ENCODE measurements around the gene SOX10.

SOX10 gene

GRCh38 chr22:37983860-37984791 is at the start of gene SOX10:
Gene SOX10, minus strand, starts transcription at chr22:37984555. Its CDS starts 771 bp downstream, at chr22:37983784.
- DNase-seq (ENCODE audit: low spot score) = peak; percentile 87

DNA sequence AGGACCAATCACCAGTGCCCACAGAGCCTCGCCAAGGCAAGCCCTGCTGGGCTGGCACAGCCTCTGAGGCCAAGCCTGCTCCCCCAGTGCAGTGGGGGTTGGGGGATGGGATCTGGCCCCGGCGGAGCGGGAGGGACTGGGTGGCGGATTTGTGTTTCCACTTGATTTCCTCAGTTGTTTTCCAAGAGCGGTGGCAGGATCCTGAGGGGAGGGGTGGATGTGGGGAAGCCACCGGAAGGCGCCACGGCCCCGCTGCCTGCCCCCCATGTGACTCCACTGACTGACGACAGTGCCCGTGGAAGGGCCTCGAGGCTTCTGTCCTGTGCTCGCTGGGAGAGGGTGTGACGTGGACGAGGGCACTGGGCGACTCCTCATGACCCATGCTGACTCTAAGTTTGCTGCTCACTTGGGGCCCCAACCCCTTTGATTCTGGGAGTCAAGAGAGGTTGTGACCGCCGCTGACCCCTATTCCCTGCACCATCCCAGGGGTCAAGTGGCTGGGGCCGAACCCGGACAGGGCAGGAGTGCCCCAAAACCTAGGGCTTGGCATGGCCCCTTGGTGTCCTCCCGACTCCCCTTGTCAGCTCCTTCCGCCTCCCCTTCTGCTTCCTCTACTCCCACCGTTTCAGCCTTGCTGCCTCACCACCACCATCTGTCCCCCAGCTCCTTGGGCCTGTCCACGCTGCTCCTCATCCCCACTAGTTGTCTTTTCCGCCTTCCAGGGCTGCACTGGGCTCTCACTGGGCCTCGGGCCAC is 49.3 kb upstream of the SOX10 start:
- DNase-seq (ENCODE audit: low spot score) = peak; percentile 94

GRCh38 chr22:38032681-38033521 is 48.5 kb upstream of the SOX10 start:
- DNase-seq (ENCODE audit: low spot score) = no peak

DNA sequence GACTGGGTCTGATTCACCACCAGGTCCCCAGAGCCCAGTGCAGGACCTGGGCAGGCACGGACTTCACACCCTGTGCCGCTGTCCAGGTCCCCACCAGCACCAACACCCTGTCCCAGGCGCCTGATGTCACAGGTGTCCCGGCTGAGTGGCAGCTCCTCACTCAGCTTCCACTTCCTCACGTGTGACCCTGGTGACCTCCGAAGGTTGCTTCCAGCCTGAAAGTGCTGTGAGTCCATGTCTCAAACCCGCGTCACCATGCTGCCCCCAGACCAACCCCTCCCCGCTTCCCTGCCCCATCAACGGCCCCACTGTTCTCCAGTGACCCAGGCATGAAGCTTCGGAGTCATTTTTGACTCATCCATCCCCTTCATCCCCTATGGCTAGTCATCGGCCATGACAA is 47.1 kb upstream of the SOX10 start:
- DNase-seq (ENCODE audit: low spot score) = peak; percentile 28

DNA sequence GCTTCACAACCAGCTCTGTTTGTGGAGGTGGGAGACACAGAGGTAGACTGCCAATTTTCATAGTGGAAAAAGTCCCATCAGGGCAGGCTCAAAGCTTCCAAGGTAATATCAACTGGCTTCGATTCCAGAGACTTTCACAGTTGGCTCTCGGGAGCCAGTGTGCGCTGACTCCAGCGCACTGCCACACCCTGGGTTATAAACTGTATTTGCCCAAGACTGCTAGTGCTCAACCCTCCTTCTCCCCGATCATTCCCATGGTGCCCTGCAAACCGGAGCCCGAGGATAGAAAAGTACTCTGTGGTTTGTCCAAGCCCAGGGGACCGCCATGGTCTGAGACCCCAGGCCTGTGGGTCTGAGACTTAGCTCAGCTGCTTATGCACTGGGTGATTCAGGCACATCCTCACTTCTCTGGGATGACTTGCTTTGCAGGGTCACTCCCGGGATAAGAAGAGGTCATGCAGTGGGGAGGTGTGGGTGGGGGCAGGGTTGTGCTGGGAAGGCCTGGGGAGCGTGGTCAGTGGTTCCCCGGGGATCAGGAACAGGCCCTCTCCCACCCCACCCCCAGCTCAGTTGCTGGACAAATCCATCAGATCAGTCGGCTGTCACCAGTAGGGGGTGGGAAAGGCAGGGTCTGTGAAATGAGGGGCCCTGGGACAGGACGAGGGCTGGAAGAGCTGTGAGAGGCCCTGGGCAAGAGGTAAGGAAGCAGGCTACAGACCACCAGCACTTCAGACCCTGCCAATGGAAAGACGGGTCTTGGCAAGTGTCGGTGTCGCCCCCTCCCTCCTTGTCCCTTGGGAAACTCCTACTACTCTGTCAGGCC is 46.2 kb upstream of the SOX10 start:
- DNase-seq (ENCODE audit: low spot score) = peak; percentile 22

GRCh38 chr22:38029901-38030300 is 45.5 kb upstream of the SOX10 start:
- DNase-seq (ENCODE audit: low spot score) = peak; percentile 51

GRCh38 chr22:38029370-38029769 is 45.0 kb upstream of the SOX10 start:
- DNase-seq (ENCODE audit: low spot score) = no peak

DNA sequence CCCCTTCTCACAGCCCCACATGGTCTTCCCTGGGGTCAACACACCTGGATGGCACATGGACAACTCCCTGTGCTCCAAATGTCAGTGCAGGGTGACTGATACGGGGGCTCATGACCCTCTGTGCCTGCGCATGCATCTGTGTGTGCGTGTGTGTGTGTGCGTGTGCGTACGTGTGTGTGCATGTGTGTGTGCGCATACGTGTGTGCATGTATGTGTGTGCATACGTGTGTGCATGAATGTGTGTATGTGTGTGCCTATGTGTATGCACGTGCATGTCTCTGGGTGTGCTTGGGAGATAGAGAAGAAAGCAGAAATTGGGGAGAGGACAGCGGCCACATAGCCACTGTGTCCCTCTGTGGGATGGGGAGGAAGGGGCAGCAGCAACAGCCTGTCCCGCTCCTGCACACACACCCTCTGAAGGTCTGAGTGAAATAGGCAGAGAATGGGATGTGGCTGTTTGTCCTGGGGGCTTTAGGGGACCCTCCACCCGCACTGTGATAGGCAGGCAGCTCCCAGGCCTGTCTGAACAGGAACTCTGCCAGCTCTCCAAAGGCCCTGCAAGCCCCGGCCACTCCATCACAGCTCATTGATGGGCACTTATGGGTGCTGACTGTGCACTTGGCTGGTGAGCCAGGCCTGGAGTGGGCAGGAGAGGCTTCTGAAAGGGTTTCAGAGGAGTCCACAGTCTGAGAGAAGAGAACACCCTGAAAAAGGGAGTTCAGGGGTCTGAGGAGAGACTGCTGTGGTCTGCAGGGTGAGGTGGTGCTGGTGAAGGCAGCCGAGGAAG is 44.2 kb upstream of the SOX10 start:
- peak; percentile 37 for DNase-seq (ENCODE audit: low spot score)

DNA sequence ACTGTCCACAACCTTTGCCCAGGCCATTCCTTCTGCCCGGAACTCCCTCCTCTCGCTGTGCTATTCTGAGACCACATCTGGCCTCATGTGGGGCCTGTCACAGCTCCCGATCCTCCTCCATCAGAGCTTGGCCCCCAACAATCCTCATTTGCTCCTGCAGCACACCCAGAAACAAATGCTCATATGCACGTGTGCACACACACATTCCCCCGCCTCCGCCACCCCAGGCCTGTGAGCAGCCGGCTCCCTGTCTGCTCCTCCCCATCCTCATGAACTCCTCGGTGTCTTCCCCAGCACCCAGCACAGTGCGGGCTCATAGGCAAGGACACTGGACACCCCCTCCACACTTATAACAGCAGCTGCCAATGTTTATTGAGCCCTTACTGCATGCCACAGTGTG is 43.1 kb upstream of the SOX10 start:
- peak; percentile 78 for DNase-seq (ENCODE audit: low spot score)

GRCh38 chr22:38026130-38027111 is 42.1 kb upstream of the SOX10 start:
- peak; percentile 84 for DNase-seq (ENCODE audit: low spot score)

GRCh38 chr22:38025514-38025913 is 41.2 kb upstream of the SOX10 start:
- DNase-seq (ENCODE audit: low spot score) = no peak

GRCh38 chr22:38023045-38023444 is 38.7 kb upstream of the SOX10 start:
- DNase-seq (ENCODE audit: low spot score) = no peak

DNA sequence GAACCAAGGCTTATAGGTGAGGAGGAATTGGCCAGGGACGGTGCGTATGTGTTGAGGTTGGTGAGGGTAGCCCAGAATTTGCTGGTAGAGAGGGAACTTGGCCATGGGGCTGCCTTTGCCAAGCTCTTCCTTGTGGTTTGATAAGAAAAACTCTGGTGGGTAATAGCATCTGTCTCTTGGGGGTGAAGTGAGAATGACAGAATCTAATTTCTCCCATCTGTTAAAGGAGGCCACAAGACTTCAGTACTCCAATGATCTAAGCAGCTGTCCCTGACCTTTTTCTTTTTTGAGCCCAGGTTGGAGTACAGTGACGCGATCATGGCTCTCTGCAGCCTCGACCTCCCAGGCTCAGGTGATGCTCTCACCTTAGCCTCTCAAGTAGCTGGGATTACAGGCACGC is 36.9 kb upstream of the SOX10 start:
- DNase-seq (ENCODE audit: low spot score) = no peak

DNA sequence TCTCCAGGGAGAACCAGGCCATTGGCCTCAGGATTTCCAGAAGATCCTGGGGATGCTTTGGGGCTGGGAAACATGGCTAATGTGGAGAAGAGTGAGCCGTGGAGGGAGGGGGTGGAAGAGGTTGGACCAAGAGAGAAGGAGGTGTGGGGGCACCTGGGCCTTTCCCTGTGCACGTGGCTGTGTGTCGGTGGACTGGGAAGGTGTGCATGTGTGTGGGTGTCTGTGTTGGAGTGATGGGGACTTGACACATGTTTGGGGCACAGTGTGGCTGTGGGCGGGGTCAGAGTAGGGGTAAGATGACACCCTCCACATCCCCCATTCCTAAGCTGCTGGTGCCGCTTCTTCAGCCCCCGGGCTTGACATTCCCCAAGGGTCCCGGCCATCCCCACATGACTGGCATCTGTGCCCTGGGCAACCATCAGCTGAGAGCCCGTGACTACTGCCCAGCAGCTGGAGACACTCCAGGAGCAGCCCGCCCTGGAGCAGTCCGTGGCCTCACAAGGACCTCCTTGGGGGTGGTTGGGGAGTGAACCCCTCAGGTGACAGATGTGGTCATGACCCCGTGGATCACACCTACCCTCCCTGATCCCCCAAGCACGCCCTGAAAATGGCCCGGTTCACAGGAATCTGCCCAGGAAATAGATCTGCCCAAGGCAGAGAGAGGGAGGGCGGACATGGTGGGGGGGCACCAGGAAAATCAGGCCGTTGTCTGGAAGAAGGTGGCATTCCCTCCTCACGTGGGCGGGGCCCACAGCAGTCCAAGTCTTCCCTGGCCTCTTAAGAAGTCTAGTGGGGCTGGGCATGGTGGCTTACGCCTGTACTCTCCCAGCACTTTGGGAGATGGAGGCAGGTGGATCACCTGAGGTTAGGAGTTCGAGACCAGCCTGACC is 34.8 kb upstream of the SOX10 start:
- peak; percentile 50 for DNase-seq (ENCODE audit: low spot score)

- no peak for DNase-seq (ENCODE audit: low spot score)
Measured at GRCh38 chr22:38017939-38018885, 33.9 kb upstream of the SOX10 start.

GRCh38 chr22:38017272-38017920 is 33.0 kb upstream of the SOX10 start:
- DNase-seq (ENCODE audit: low spot score) = peak; percentile 90

Measured in Ammon's horn (tissue), 1 donor.